ENCODE measurements around the gene APOA5. TPM values are rescaled to one million over a fixed set of nuclear protein-coding genes. Genes with fewer than 3 reads are reported as not detected.

APOA5 gene
- total and polyA plus RNA-seq, 2 of the 8 experiments (the other 6 are each of a cell fraction or from before 2014, with no cell fraction given), result 0.08 to 0.15 TPM

DNA sequence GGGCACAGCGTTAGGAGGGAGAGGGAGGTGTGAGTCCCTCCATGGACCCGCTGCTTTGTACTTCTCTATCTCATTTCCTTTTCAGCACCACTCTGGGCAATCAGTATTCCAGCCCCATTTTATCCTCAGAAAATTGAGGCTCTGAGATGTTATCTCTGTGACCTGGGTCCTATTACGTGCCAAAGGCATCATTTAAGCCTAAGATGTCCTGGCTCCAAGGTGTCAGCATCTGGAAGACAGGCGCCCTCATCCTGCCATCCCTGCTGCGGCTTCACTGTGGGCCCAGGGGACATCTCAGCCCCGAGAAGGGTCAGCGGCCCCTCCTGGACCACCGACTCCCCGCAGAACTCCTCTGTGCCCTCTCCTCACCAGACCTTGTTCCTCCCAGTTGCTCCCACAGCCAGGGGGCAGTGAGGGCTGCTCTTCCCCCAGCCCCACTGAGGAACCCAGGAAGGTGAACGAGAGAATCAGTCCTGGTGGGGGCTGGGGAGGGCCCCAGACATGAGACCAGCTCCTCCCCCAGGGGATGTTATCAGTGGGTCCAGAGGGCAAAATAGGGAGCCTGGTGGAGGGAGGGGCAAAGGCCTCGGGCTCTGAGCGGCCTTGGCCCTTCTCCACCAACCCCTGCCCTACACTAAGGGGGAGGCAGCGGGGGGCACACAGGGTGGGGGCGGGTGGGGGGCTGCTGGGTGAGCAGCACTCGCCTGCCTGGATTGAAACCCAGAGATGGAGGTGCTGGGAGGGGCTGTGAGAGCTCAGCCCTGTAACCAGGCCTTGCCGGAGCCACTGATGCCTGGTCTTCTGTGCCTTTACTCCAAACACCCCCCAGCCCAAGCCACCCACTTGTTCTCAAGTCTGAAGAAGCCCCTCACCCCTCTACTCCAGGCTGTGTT is 37.2 kb upstream of the APOA5 start (continued):
- TF ChIP-seq, protein P1, sequence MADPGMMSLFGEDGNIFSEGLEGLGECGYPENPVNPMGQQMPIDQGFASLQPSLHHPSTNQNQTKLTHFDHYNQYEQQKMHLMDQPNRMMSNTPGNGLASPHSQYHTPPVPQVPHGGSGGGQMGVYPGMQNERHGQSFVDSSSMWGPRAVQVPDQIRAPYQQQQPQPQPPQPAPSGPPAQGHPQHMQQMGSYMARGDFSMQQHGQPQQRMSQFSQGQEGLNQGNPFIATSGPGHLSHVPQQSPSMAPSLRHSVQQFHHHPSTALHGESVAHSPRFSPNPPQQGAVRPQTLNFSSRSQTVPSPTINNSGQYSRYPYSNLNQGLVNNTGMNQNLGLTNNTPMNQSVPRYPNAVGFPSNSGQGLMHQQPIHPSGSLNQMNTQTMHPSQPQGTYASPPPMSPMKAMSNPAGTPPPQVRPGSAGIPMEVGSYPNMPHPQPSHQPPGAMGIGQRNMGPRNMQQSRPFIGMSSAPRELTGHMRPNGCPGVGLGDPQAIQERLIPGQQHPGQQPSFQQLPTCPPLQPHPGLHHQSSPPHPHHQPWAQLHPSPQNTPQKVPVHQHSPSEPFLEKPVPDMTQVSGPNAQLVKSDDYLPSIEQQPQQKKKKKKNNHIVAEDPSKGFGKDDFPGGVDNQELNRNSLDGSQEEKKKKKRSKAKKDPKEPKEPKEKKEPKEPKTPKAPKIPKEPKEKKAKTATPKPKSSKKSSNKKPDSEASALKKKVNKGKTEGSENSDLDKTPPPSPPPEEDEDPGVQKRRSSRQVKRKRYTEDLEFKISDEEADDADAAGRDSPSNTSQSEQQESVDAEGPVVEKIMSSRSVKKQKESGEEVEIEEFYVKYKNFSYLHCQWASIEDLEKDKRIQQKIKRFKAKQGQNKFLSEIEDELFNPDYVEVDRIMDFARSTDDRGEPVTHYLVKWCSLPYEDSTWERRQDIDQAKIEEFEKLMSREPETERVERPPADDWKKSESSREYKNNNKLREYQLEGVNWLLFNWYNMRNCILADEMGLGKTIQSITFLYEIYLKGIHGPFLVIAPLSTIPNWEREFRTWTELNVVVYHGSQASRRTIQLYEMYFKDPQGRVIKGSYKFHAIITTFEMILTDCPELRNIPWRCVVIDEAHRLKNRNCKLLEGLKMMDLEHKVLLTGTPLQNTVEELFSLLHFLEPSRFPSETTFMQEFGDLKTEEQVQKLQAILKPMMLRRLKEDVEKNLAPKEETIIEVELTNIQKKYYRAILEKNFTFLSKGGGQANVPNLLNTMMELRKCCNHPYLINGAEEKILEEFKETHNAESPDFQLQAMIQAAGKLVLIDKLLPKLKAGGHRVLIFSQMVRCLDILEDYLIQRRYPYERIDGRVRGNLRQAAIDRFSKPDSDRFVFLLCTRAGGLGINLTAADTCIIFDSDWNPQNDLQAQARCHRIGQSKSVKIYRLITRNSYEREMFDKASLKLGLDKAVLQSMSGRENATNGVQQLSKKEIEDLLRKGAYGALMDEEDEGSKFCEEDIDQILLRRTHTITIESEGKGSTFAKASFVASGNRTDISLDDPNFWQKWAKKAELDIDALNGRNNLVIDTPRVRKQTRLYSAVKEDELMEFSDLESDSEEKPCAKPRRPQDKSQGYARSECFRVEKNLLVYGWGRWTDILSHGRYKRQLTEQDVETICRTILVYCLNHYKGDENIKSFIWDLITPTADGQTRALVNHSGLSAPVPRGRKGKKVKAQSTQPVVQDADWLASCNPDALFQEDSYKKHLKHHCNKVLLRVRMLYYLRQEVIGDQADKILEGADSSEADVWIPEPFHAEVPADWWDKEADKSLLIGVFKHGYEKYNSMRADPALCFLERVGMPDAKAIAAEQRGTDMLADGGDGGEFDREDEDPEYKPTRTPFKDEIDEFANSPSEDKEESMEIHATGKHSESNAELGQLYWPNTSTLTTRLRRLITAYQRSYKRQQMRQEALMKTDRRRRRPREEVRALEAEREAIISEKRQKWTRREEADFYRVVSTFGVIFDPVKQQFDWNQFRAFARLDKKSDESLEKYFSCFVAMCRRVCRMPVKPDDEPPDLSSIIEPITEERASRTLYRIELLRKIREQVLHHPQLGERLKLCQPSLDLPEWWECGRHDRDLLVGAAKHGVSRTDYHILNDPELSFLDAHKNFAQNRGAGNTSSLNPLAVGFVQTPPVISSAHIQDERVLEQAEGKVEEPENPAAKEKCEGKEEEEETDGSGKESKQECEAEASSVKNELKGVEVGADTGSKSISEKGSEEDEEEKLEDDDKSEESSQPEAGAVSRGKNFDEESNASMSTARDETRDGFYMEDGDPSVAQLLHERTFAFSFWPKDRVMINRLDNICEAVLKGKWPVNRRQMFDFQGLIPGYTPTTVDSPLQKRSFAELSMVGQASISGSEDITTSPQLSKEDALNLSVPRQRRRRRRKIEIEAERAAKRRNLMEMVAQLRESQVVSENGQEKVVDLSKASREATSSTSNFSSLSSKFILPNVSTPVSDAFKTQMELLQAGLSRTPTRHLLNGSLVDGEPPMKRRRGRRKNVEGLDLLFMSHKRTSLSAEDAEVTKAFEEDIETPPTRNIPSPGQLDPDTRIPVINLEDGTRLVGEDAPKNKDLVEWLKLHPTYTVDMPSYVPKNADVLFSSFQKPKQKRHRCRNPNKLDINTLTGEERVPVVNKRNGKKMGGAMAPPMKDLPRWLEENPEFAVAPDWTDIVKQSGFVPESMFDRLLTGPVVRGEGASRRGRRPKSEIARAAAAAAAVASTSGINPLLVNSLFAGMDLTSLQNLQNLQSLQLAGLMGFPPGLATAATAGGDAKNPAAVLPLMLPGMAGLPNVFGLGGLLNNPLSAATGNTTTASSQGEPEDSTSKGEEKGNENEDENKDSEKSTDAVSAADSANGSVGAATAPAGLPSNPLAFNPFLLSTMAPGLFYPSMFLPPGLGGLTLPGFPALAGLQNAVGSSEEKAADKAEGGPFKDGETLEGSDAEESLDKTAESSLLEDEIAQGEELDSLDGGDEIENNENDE (IDR thresholded peaks at IDR 0.05; ENCODE audit: insufficient replicate concordance, low read length), result no peak
- no peak for TF ChIP-seq EGR1 (IDR thresholded peaks at IDR 0.05; ENCODE audit: borderline replicate concordance, low read depth, low read length)
- no peak for TF ChIP-seq GTF2F1 (IDR thresholded peaks at IDR 0.05; ENCODE audit: borderline replicate concordance, low read depth, low read length)
- no peak for TF ChIP-seq SUZ12 (IDR thresholded peaks at IDR 0.05; ENCODE audit: low read length)
- no peak for TF ChIP-seq SP4 (IDR thresholded peaks at IDR 0.05; ENCODE audit: low read length)

Data from H1 (cell line).